ENCODE results near the gene OR51I1. TPM values are rescaled to one million over a fixed set of nuclear protein-coding genes. Genes with fewer than 3 reads are reported as not detected.

OR51I1 gene
- total RNA-seq: not detected in 2 replicates

GRCh38 chr11:5441414-5441813 lies at the start of gene OR51I1:
Gene OR51I1, minus strand, starts transcription at chr11:5441514. Its CDS starts 0 bp downstream, at chr11:5441514.

GRCh38 chr11:5488385-5488784 lies 47.1 kb upstream of the OR51I1 start, which contains the start of gene OR52D1:
Gene OR52D1, plus strand, starts transcription at chr11:5488685. Its CDS starts 22 bp downstream, at chr11:5488707.

GRCh38 chr11:5449023-5449422 lies 7.7 kb upstream of the OR51I1 start, which contains the start of gene OR51I2:
Gene OR51I2, plus strand, starts transcription at chr11:5449323. Its CDS starts 4,166 bp downstream, at chr11:5453489.

GRCh38 chr11:5421811-5422210 lies 19.5 kb downstream of the OR51I1 start, which contains the start of gene OR51Q1:
Gene OR51Q1, plus strand, starts transcription at chr11:5422111. Its CDS starts 90 bp downstream, at chr11:5422201.

Other genes with a start within 250 kb of the OR51I1 start
- gene OR51V1, start 240.8 kb downstream of the OR51I1 start, total RNA-seq: not detected in 2 replicates
- not detected in 2 replicates for gene HBB, start 214.4 kb downstream of the OR51I1 start, total RNA-seq
- not detected in 2 replicates for gene HBD, start 207.0 kb downstream of the OR51I1 start, total RNA-seq
- not detected in 2 replicates for gene HBG1, start 191.7 kb downstream of the OR51I1 start, total RNA-seq
- not detected in 2 replicates for gene HBG2, start 186.7 kb downstream of the OR51I1 start, total RNA-seq
- gene HBE1, start 171.6 kb downstream of the OR51I1 start, total RNA-seq: not detected in 2 replicates
- gene OR51B4, start 139.6 kb downstream of the OR51I1 start, total RNA-seq: not detected in 2 replicates
- not detected in 2 replicates for gene OR51B2, start 117.2 kb downstream of the OR51I1 start, total RNA-seq
- not detected in 2 replicates for gene OR51B5, start 98.0 kb downstream of the OR51I1 start, total RNA-seq
- not detected in 2 replicates for gene OR51B6, start 90.0 kb downstream of the OR51I1 start, total RNA-seq
- not detected in 2 replicates for gene OR51M1, start 57.7 kb downstream of the OR51I1 start, total RNA-seq
- not detected in 2 replicates for gene OR51Q1, start 19.4 kb downstream of the OR51I1 start, total RNA-seq
- not detected in 2 replicates for gene OR51I2, start 7.8 kb upstream of the OR51I1 start, total RNA-seq
- not detected in 2 replicates for gene OR52D1, start 47.2 kb upstream of the OR51I1 start, total RNA-seq
- gene UBQLN3, start 68.4 kb upstream of the OR51I1 start, total RNA-seq: not detected in 2 replicates
- not detected in 2 replicates for gene UBQLNL, start 75.2 kb upstream of the OR51I1 start, total RNA-seq
- gene OR52H1, start 107.0 kb upstream of the OR51I1 start, total RNA-seq: not detected in 2 replicates
- not detected in 2 replicates for gene OR52B6, start 139.4 kb upstream of the OR51I1 start, total RNA-seq
- 4.0 and 9.2 TPM in 2 replicates for gene TRIM6, start 155.1 kb upstream of the OR51I1 start, total RNA-seq
- 4.6 and 10.2 TPM in 2 replicates for gene TRIM34, start 183.5 kb upstream of the OR51I1 start, total RNA-seq
- 18.2 and 24.1 TPM in 2 replicates for gene TRIM5, start 243.6 kb upstream of the OR51I1 start, total RNA-seq
- gene TRIM22, start 248.3 kb upstream of the OR51I1 start, total RNA-seq: 15.5 and 48.8 TPM in 2 replicates

Measured in pericardium fibroblast (primary cell).